ENCODE results near the gene KPNA1.

- TF ChIP-seq, protein P1, sequence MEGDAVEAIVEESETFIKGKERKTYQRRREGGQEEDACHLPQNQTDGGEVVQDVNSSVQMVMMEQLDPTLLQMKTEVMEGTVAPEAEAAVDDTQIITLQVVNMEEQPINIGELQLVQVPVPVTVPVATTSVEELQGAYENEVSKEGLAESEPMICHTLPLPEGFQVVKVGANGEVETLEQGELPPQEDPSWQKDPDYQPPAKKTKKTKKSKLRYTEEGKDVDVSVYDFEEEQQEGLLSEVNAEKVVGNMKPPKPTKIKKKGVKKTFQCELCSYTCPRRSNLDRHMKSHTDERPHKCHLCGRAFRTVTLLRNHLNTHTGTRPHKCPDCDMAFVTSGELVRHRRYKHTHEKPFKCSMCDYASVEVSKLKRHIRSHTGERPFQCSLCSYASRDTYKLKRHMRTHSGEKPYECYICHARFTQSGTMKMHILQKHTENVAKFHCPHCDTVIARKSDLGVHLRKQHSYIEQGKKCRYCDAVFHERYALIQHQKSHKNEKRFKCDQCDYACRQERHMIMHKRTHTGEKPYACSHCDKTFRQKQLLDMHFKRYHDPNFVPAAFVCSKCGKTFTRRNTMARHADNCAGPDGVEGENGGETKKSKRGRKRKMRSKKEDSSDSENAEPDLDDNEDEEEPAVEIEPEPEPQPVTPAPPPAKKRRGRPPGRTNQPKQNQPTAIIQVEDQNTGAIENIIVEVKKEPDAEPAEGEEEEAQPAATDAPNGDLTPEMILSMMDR (IDR thresholded peaks at IDR 0.05; ENCODE audit: low read depth, low read length): no peak
- no peak for TF ChIP-seq POLR2A (IDR thresholded peaks at IDR 0.05; ENCODE audit: extremely low read depth, insufficient read length)
These were observed 26.3 kb downstream of the KPNA1 start for GRCh38 chr3:122488262-122488973.
